ENCODE results near the gene LRCH1.

DNA sequence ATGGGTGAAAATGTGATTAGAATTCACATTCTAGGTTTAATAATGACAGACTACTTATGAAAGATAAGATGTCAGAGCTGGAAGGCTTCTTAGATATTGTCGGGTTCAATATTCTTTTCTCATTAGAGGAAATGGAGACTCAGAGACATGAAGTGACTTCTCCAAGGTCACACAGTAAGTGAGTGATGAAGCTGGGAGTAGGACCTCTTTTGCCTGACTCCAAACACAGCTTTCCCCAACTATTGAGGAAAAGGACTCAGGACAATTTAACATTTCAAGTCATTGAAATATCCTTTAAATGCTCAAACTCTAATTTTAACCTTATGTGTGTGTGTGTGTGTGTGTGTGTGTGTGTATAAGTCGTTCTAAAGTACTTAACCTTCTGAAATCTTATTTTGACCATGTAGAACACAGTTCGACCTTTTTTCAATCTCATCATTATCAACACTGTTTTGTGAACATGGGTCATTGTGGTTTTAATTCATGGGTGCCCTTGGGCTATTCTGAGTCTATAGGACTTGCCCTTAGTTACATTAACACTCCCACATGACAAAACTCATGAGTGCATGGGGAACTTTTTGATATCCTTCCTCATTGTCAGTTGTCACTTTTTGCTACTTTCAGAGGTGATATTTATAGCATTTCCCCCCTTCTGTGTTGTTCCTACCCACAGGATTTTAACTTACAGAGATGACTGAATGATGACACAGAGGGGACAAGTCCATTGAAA is 53.0 kb downstream of the LRCH1 start:
- no peak for TF ChIP-seq EZH2 (IDR thresholded peaks at IDR 0.05; ENCODE audit: low read depth)
- TF ChIP-seq, protein P1, sequence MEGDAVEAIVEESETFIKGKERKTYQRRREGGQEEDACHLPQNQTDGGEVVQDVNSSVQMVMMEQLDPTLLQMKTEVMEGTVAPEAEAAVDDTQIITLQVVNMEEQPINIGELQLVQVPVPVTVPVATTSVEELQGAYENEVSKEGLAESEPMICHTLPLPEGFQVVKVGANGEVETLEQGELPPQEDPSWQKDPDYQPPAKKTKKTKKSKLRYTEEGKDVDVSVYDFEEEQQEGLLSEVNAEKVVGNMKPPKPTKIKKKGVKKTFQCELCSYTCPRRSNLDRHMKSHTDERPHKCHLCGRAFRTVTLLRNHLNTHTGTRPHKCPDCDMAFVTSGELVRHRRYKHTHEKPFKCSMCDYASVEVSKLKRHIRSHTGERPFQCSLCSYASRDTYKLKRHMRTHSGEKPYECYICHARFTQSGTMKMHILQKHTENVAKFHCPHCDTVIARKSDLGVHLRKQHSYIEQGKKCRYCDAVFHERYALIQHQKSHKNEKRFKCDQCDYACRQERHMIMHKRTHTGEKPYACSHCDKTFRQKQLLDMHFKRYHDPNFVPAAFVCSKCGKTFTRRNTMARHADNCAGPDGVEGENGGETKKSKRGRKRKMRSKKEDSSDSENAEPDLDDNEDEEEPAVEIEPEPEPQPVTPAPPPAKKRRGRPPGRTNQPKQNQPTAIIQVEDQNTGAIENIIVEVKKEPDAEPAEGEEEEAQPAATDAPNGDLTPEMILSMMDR (conservative IDR thresholded peaks at IDR 0.05) = no peak

Data from PC-9 (cell line).